ENCODE results near the gene SNX8.

DNA sequence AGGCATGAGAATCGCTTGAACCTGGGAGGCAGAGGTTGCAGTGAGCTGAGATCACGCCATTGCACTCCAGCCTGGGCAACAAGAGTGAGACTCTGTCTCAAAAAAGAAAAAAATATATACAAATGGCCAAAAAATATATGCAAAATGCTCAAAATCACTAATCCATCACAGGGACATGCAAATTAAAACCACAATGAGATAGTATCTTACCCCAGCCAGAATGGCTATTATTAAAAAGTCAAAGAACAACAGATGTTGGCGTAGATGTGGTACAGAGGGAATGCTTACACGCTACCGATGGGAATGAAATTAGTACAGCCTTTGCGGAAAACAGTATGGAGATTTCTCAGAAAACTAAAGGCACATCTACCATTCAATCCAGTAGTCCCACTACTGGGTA is 17.4 kb downstream of the SNX8 start:
- TF ChIP-seq POLR2A (IDR thresholded peaks at IDR 0.05): no peak
- TF ChIP-seq, protein P1, sequence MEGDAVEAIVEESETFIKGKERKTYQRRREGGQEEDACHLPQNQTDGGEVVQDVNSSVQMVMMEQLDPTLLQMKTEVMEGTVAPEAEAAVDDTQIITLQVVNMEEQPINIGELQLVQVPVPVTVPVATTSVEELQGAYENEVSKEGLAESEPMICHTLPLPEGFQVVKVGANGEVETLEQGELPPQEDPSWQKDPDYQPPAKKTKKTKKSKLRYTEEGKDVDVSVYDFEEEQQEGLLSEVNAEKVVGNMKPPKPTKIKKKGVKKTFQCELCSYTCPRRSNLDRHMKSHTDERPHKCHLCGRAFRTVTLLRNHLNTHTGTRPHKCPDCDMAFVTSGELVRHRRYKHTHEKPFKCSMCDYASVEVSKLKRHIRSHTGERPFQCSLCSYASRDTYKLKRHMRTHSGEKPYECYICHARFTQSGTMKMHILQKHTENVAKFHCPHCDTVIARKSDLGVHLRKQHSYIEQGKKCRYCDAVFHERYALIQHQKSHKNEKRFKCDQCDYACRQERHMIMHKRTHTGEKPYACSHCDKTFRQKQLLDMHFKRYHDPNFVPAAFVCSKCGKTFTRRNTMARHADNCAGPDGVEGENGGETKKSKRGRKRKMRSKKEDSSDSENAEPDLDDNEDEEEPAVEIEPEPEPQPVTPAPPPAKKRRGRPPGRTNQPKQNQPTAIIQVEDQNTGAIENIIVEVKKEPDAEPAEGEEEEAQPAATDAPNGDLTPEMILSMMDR (IDR thresholded peaks at IDR 0.05): no peak

Measured in lower leg skin (tissue), 3 donors.